Neural progenitor cell (in vitro differentiated cells): ENCODE results near the gene CYP4Z1.

Experiments used
- EZH2 ChIP-seq: fragments of 200-600 bp; sonication (generic); IDR thresholded peaks from 2 replicates; pipeline ENCODE4 v1.6.1; 2017; ENCODE audit warnings: antibody characterized with exemption, mild to moderate bottlenecking, moderate library complexity
- EZH2phosphoT487 ChIP-seq: fragments of 200-600 bp; sonication (generic); IDR thresholded peaks from 2 replicates; pipeline ENCODE4 v1.6.1; 2017; ENCODE audit warnings: antibody characterized with exemption
- TF ChIP-seq, protein P1 (sequence below): fragments of 200-600 bp; sonication (generic); IDR thresholded peaks from 2 replicates; pipeline ENCODE4 v1.5.1; 2017; ENCODE audit warnings: antibody characterized with exemption, mild to moderate bottlenecking

DNA sequence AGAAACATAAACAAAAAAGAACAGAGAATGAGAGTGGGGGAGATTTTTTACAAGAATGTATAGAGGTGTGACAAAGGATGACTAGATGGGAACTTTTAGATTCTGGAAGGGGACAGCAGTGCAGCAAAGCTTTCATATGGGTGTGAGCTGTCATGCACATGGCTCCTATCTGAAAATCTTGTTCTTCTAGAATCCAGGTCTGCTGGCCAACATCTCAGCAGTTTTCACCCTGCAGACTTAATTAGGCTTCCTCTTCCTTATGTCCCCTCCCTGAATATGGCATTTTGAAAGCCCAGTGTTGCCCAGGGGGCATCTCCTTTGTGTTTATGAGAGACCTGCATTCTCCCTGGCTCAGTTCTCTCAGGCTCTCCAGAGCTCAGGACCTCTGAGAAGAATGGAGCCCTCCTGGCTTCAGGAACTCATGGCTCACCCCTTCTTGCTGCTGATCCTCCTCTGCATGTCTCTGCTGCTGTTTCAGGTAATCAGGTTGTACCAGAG, at the start of gene CYP4Z1:
- TF ChIP-seq, protein P1, sequence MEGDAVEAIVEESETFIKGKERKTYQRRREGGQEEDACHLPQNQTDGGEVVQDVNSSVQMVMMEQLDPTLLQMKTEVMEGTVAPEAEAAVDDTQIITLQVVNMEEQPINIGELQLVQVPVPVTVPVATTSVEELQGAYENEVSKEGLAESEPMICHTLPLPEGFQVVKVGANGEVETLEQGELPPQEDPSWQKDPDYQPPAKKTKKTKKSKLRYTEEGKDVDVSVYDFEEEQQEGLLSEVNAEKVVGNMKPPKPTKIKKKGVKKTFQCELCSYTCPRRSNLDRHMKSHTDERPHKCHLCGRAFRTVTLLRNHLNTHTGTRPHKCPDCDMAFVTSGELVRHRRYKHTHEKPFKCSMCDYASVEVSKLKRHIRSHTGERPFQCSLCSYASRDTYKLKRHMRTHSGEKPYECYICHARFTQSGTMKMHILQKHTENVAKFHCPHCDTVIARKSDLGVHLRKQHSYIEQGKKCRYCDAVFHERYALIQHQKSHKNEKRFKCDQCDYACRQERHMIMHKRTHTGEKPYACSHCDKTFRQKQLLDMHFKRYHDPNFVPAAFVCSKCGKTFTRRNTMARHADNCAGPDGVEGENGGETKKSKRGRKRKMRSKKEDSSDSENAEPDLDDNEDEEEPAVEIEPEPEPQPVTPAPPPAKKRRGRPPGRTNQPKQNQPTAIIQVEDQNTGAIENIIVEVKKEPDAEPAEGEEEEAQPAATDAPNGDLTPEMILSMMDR: no peak
- TF ChIP-seq EZH2 (no peak), EZH2phosphoT487 (no peak)
